HG03378 (cell line): Measurements from ENCODE around the gene PRRC2C.
"Not testable (repeated sequence)": the region's sequence is repeated elsewhere in the genome, so short reads cannot be mapped to it uniquely, and the experiment has no call there.

Experiments
- ATAC-seq: cut with Tn5 transposase; IDR thresholded peaks from one replicate; pipeline ENCODE4 v1.9.1; 2021; ENCODE audit warnings: mild to moderate bottlenecking, moderate library complexity; ENCODE audit not compliant: unreplicated experiment

Gene PRRC2C

GRCh38 chr1:171581766-171582165 lies 96.4 kb downstream of the PRRC2C start:
- no peak for ATAC-seq

DNA sequence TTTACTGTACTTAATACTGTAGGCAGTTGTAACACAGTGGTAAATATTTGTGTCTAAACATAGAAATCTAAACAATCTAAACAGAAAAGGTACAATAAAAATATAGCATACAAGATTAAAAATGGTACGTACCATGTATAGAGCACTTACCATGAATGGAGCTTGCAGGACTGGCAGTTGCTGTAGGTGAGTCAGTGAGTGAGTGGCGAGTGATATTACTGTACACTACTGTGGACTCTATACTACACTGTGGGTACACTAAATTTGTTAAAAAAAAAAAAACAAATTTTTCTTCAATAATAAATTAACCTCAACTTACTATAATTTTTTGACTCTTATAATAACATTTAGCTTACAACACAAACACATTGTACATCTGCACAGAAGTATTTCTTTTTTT lies 97.3 kb downstream of the PRRC2C start:
- no peak for ATAC-seq

DNA sequence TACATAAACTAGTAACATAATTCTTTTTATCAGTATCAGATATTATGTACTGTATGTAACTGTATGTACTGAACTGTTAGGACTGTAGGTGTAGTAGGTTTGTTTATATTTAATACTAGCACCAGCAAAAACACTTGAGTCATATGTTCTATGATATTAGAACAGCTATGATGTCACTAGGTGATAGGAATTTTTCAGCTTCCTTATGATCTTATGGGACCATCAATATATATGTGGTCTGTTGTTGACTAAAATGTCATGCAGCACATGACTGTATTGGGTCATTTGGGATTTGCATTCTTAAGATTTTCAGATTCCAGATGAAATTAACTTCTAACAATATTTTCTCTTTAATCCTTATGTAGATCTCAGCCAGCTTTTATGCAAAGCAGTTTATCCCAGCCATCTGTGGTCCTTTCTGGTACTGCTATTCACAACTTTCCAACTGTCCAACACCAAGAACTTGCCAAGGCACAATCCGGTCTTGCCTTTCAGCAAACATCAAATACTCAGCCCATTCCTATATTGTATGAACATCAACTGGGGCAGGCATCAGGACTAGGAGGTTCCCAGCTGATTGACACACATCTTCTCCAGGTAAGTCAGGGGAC lies 98.4 kb downstream of the PRRC2C start:
- ATAC-seq = no peak

- no peak for ATAC-seq
These were observed 100.4 kb downstream of the PRRC2C start for GRCh38 chr1:171585715-171586114.

DNA sequence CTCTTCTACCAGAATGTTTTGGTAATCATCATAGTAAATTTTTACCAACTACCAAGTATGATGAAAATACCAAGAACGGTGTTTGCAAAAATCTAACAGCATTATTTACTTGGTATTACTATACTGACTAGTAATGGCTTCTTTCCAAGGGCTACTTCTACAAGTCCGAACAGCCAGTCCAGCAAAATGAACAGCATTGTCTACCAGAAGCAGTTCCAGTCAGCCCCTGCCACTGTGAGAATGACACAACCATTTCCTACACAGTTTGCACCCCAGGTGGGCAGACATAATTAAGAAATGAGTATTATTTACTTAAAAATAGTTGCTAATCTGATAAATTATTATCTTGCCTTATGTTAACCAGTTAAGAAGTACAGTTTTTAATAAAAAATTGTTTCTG lies 102.9 kb downstream of the PRRC2C start:
- no peak for ATAC-seq

DNA sequence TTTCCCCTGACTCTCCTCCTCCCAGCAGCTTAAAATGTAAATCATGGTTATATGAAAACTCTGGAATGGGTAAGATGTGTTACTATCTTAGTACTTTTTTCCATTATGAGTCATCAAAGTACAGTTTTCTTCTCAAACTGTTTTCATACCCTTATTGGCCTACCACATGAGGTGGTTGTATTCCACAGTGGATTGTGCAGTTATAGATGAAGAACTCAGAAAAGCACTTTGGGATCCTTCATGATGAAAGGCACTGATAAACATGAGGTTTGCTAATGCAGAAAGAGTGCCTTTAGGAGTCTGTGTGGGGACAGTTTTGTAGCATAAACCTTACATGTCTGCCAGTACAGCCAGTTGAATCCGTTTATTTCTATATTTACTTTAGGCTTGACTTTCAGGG lies 104.7 kb downstream of the PRRC2C start:
- ATAC-seq = no peak

DNA sequence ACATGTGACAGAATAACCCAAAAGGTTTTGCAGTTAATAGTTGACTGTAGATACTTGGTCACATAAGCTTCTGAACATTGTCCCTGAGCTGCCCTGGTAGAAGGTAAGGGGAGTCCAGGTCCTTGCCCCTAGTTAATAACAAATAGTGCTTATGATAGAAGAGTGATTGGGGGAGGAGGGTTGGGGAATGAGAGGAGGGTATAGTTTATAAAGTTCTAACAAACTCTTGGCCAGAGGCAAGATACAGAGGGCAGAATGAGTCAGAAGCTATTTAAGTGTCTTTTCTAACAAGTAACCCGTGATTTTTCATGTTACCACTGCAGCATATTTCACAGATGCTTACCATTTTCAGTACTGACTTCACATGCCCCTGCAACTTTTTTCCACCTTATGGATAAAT lies 110.0 kb downstream of the PRRC2C start:
- ATAC-seq = peak; percentile 62

DNA sequence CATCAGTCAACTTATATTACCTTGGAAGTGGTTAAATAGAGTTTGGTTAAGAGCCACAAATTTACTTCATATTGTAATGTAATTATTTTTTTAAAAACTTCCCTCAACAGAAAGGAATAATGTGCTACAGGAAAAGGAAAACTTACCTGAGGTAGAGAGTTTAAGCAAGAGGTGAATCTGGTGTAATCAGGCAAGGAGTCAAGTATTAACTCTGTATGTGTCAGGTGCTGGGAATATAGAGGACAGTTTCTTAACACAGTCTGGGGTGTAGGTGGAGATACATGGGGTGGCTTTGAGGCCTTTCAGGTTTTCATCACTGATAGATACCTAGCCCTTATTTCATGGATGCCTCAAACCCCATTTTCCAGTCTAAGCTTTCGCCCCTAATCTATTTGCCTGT lies 110.8 kb downstream of the PRRC2C start:
- ATAC-seq = no peak

DNA sequence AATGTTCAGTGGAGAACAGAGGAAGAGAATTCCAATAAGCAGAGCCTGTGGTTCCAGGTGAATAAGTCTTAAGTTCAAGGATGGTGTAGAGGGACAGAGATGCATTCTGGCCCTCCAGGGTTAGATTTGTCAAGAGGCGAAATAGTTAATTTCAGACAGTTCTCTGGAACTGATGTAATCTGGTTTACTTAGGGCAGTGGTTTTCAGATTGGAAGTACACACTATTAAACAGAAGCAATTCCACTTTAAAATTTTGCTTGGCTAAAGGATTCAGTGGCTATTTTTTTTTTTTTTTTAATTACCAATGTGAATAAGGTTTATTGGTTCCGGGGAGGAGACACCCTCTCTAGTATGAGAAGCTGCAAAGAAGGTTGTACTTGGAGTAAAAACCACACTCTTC lies 111.4 kb downstream of the PRRC2C start:
- no peak for ATAC-seq

DNA sequence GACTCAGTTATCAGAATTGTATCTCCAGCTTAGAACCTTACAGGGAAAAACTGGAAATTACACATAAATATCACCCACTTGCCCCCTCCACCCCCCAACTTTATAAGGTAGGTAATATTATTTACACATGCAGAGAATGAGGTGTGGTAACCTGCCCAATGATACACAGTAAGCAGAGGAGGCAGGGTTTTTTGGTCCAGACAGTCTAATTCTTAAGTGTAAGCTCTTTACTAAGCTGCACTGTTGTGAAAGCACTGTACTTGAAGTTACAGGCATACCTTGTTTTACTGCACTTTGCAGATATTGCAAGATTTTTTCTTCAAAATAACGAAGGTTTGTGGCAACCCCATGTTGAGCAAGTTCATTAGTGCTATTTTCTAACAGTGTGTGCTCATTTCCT lies 111.9 kb downstream of the PRRC2C start:
- no peak for ATAC-seq

GRCh38 chr1:171600310-171600709 lies 115.0 kb downstream of the PRRC2C start:
- not testable (repeated sequence) for ATAC-seq

- ATAC-seq = no peak
These were observed 115.5 kb downstream of the PRRC2C start for GRCh38 chr1:171600862-171601261.

- ATAC-seq = not testable (repeated sequence)
These were observed 117.7 kb downstream of the PRRC2C start for GRCh38 chr1:171603042-171603441.

DNA sequence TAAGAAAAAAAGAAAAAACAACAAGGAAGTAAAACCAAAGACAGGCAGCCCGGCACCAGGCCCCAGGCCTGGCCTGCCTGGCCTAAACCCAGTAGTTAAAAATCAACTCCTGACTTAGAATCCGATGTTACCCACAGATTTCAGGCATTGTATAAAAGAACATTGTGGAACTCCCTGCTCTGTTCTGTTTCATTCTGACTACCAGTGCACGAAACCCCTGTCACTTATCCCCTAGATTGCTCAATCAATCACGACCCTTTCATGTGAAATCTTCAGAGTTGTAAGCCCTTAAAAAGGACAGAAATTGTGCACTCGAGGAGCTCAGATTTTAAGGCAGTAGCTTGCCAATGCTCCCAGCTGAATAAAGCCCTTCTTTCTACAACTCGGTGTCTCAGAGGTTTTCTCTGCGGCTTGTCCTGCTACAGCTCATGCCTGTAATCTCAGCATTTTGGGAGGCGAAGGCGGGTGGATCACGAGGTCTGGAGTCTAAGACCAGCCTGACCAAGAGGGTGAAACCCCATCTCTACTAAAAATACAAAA lies 121.1 kb downstream of the PRRC2C start:
- peak; percentile 55 for ATAC-seq

DNA sequence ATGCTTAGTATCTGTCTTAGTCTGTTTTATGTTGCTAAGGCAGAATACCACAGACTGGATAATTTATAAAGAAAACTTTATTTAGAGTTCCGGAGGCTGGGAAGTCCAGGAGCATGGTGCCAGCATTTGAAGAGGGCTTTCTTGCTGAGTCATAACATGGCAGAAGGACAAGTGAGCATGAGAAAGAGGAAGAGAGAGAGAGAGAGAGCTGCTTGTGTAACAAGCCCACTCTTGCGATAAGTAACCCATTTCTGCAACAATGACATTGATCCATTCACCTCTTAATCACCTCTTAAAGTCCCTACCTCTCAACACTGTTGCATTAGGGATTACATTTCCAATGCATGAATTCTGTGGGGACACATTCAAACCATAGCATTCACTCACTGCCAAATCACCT lies 125.1 kb downstream of the PRRC2C start:
- peak; percentile 49 for ATAC-seq

- no peak for ATAC-seq
These were observed 126.0 kb downstream of the PRRC2C start for GRCh38 chr1:171611306-171611705.

GRCh38 chr1:171613282-171613681 lies 128.0 kb downstream of the PRRC2C start:
- ATAC-seq = no peak

- peak; percentile 42 for ATAC-seq
These were observed 130.0 kb downstream of the PRRC2C start for GRCh38 chr1:171615122-171615906.

GRCh38 chr1:171616586-171616985 lies 131.3 kb downstream of the PRRC2C start:
- ATAC-seq = no peak

- no peak for ATAC-seq
These were observed 136.8 kb downstream of the PRRC2C start, which contains the start of gene MYOCOS for GRCh38 chr1:171622152-171622462. Gene MYOCOS (plus strand): TSS chr1:171622243. CDS start chr1:171623884, 1,641 bp downstream.

DNA sequence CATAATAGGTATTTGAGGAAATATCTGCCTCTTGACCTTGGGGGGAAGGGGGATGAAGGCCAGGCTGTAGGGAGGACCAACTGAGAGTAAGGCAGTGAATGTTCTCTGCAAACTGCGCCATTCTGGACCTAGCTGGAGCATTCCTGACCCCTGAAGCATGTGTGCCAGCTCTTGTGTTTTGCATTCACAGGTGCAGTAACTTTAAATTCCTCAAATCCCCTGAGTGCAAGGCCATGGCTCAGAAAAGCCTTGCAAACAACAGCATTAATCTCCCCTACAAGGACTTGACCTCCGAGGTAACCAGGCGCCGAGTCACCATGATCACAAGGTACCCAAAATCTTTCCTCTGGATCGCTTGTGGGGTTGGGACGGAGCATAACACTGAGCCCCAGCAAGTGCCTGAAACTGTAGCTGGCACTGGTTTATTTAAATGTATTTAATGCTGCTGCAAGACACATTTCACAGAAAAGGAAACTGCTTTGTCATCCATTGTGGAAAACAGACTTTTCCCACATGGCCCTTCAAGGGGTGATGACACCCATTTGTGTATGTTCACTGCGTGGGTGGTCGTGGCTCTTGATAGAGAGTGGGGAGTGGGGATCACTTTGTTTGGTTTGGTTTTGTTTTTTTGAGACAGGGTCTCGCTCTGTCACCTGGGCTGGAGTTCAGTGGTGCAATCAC lies 138.5 kb downstream of the PRRC2C start:
- ATAC-seq = no peak

DNA sequence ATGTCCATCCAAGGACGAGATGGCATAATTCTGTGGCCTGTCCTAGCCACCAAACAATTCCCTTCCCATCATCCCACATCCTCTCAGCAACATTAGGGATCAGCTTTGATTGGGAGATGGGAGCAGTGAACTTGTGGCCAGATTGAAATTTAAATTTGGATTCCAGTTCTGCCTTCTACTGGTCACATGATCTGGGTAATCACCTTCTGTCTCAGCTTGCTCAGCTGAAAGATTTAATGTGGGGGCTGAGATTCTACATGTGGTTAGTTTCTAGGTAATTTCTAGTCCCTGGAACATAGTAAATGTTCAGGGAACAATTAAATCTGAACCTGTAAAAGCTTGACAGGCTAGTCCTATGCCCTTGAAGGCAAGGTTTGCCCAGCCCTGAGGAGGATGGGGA lies 139.9 kb downstream of the PRRC2C start:
- no peak for ATAC-seq
